Endothelial cell (in vitro differentiated cells): ENCODE data around the gene FRAS1. TPM values are rescaled to one million over a fixed set of nuclear protein-coding genes. Genes with fewer than 3 reads are reported as not detected.
A peak's percentile ranks its signal among the peaks of the same experiment; 100 is the strongest.
"Not testable (repeated sequence)": the region's sequence is repeated elsewhere in the genome, so short reads cannot be mapped to it uniquely, and the experiment has no call there.

Experiments
- DNase-seq: peaks from one replicate; pipeline ENCODE4 v3.0.0; 2021; ENCODE audit warnings: low spot score
- H3K27ac Mint-ChIP-seq: one replicate; pipeline ENCODE4 v1.8.0; 2021; ENCODE audit warnings: mixed read lengths, inconsistent platforms; ENCODE audit not compliant: unreplicated experiment
- H3K27me3 Mint-ChIP-seq: one replicate; pipeline ENCODE4 v1.8.0; 2021; ENCODE audit warnings: mild to moderate bottlenecking, moderate library complexity, mixed read lengths, inconsistent platforms; ENCODE audit not compliant: unreplicated experiment
- H3K36me3 Mint-ChIP-seq: one replicate; pipeline ENCODE4 v1.8.0; 2021; ENCODE audit warnings: mild to moderate bottlenecking, low read depth, mixed read lengths, inconsistent platforms; ENCODE audit not compliant: unreplicated experiment
- H3K4me1 Mint-ChIP-seq: one replicate; pipeline ENCODE4 v1.8.0; 2021; ENCODE audit warnings: mild to moderate bottlenecking, mixed read lengths, inconsistent platforms; ENCODE audit not compliant: unreplicated experiment
- H3K4me3 Mint-ChIP-seq: one replicate; pipeline ENCODE4 v1.8.0; 2021; ENCODE audit warnings: mild to moderate bottlenecking, mixed read lengths, inconsistent platforms; ENCODE audit not compliant: unreplicated experiment
- H3K9me3 Mint-ChIP-seq: one replicate; pipeline ENCODE4 v1.8.0; 2021; ENCODE audit warnings: mixed read lengths, inconsistent platforms; ENCODE audit not compliant: unreplicated experiment
- CTCF ChIP-seq: fragments of 200-600 bp; sonication (generic); IDR thresholded peaks from one replicate; pipeline ENCODE4 v1.5.0; 2021; ENCODE audit warnings: antibody characterized with exemption; ENCODE audit not compliant: unreplicated experiment
- total RNA-seq: library from RNA; stranded (reverse); fragmentation: NEBNext Ultra II Directional; extraction: Animal tissue kit (Norgen Biotek cat#: 25700); gene quantifications from one replicate; pipeline ENCODE4 v1.2.1, GENCODE V29; 2021; ENCODE audit not compliant: unreplicated experiment

The FRAS1 gene
- total RNA-seq, 1 donor from 2014 or later = 51.7 TPM

- H3K27ac Mint-ChIP-seq = no peak overlapping the region
- DNase-seq = no peak
- H3K36me3 Mint-ChIP-seq = peaks cover 11% of the 10 kb centered on the region
- TF ChIP-seq CTCF = no peak
- H3K4me3 Mint-ChIP-seq = no peak overlapping the region
- H3K9me3 Mint-ChIP-seq = no peaks in the 10 kb centered on the region
- no peaks in the 10 kb centered on the region for H3K27me3 Mint-ChIP-seq
- H3K4me1 Mint-ChIP-seq = peaks cover 16% of the 10 kb centered on the region
Observed at GRCh38 chr4:78099058-78099457, 41.9 kb downstream of the FRAS1 start.

GRCh38 chr4:78100060-78100459 lies 42.9 kb downstream of the FRAS1 start:
- H3K27me3 Mint-ChIP-seq = no peaks in the 10 kb centered on the region
- H3K36me3 Mint-ChIP-seq = peaks cover 13% of the 10 kb centered on the region
- no peak for TF ChIP-seq CTCF
- peaks cover 16% of the 10 kb centered on the region for H3K4me1 Mint-ChIP-seq
- H3K9me3 Mint-ChIP-seq = no peaks in the 10 kb centered on the region
- H3K27ac Mint-ChIP-seq = peak overlapping the region; percentile 14
- H3K4me3 Mint-ChIP-seq = no peak overlapping the region
- no peak for DNase-seq

DNA sequence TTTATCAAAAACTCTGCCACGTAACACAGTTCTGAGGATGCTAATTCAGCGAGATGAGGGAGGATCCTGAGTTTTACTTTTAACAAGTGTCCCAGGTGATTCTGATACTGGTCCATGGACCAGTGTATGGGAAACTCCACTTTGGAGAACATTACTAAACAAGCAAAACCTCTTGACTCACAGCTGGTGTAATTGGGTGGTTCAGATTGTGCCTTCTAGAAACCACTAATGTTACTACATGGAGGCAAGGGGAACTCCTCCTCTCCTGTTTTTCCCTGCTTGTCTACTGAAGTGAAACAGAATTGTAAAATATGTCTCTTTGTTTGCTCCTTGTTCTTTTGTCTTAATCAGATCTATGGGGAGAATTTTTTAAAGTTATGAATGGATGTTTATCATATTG lies 62.6 kb downstream of the FRAS1 start:
- peaks cover 4% of the 10 kb centered on the region for H3K9me3 Mint-ChIP-seq
- no peak overlapping the region for H3K4me3 Mint-ChIP-seq
- H3K27me3 Mint-ChIP-seq = no peaks in the 10 kb centered on the region
- no peaks in the 10 kb centered on the region for H3K4me1 Mint-ChIP-seq
- DNase-seq = no peak
- no peak for TF ChIP-seq CTCF
- H3K27ac Mint-ChIP-seq = no peak overlapping the region
- H3K36me3 Mint-ChIP-seq = peaks cover 19% of the 10 kb centered on the region

DNA sequence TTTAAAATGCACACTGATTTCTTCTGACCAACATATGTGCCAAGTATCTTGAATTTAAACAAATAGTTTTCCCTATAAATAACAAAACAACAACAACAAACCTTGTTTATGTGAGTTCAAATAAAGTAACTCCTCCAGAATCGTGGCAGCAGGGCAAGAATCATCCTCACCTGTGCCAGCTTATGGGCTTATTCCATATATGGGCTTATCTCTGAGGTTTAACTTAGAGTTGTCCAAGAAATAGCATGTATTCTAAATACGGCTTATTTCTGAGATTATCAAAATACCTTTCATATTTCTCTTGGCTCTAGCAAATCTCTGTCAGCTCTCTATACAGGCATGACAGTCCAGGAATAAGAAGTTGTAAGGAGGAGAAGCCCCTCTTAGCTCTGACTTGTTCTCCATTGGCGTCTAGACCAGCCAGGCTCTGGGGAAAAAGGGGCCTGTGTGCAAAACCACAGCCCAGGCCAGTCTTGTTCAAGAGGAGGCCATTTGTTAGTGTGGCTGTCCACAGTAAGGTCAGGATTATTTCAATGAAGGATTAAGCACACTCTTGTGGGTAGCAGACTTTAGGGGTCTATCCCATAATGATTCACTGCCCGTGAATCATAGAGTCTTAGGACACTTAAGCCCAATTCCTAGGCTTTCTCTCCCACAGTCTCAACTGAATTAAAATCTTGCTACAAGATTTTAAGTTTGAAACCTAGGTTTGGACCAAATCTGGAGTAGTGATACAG lies 63.2 kb downstream of the FRAS1 start:
- H3K36me3 Mint-ChIP-seq = peaks cover 19% of the 10 kb centered on the region
- H3K4me1 Mint-ChIP-seq = no peaks in the 10 kb centered on the region
- TF ChIP-seq CTCF = no peak
- H3K27me3 Mint-ChIP-seq = peaks cover 1% of the 10 kb centered on the region
- H3K9me3 Mint-ChIP-seq = peaks cover 4% of the 10 kb centered on the region
- DNase-seq = no peak
- H3K27ac Mint-ChIP-seq = no peak overlapping the region
- no peak overlapping the region for H3K4me3 Mint-ChIP-seq

DNA sequence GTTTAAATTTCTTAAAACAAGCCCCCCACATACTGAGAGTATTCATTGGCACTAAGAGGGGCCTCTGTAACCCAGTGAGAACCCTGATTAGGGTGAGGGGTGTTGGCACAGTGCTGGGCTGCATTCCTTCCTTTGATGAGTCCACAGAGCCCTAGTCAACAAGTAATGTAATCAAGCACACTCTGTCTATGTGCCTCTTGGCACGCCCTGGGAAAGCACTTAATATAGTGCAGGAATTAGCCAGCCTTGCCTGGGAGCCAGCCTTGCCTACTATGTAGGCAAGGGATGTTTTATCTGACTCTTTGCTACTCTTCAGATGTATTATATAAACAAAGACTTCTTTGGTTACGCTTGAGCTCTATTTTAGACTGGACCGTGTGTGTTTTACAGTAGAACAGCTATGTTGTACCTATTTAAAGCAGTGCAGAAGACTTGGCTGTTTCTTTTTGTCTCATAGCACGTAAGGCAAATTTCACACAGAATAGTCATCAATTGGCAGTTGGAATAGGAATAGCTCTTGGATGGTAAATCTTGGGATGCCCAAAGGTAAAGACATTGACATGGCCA lies 64.3 kb downstream of the FRAS1 start:
- Mint-ChIP-seq H3K27ac (no peak overlapping the region), H3K4me1 (no peaks in the 10 kb centered on the region), H3K36me3 (peaks cover 12% of the 10 kb centered on the region), H3K4me3 (no peak overlapping the region), H3K27me3 (peaks cover 1% of the 10 kb centered on the region), H3K9me3 (peaks cover 4% of the 10 kb centered on the region)
- TF ChIP-seq CTCF = no peak
- DNase-seq = no peak

DNA sequence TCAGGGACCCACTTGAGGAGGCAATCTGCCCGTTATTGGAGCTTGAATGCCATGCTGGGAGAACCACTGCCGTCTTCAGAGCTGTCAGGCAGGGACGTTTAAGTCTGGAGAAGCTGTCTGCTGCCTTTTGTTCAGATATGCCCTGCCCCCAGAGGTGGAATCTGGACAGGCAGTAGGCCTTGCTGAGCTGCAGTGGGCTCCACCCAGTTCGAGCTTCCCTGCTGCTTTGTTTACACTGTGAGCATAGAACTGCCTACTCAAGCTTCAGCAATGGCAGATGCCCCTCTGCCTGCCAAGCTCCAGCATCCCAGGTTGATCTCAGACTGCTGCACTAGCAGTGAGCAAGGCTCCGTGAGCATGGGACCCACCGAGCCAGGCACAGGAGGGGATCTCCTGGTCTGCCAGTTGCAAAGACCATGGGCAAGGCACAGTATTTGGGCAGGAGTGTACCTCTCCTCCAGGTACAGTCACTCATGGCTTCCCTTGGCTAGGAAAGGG lies 68.8 kb downstream of the FRAS1 start:
- not testable (repeated sequence) for H3K27ac Mint-ChIP-seq, H3K27me3 Mint-ChIP-seq, DNase-seq, H3K4me1 Mint-ChIP-seq, H3K4me3 Mint-ChIP-seq, H3K9me3 Mint-ChIP-seq
- peaks cover 14% of the 10 kb centered on the region for H3K36me3 Mint-ChIP-seq
